Measurements from ENCODE around the gene RAB3D.

Gene RAB3D

GRCh38 chr19:11295180-11295579, 44.3 kb downstream of the RAB3D start:
- DNase-seq: no peak

GRCh38 chr19:11293433-11294389, 45.7 kb downstream of the RAB3D start:
- peak; percentile 81 to 88 for DNase-seq

GRCh38 chr19:11291991-11292390, 47.5 kb downstream of the RAB3D start:
- peak in 1 of 2 donors; percentile 19 for DNase-seq

GRCh38 chr19:11291415-11291814, 48.0 kb downstream of the RAB3D start:
- no peak for DNase-seq

- no peak for DNase-seq
Observed at GRCh38 chr19:11290256-11290655, 49.2 kb downstream of the RAB3D start.

GRCh38 chr19:11288349-11288748, 51.1 kb downstream of the RAB3D start:
- no peak for DNase-seq

GRCh38 chr19:11286312-11286974, 53.0 kb downstream of the RAB3D start:
- DNase-seq: no peak

GRCh38 chr19:11284515-11284914, 54.9 kb downstream of the RAB3D start:
- DNase-seq: no peak

- DNase-seq: no peak
Observed at GRCh38 chr19:11281356-11282049, 58.0 kb downstream of the RAB3D start.

GRCh38 chr19:11279505-11280236, 59.8 kb downstream of the RAB3D start:
- DNase-seq: peak; percentile 53 to 74

- no peak for DNase-seq
Observed at GRCh38 chr19:11278670-11279069, 60.8 kb downstream of the RAB3D start.

- DNase-seq: no peak
Observed at GRCh38 chr19:11274533-11275086, 64.8 kb downstream of the RAB3D start.

GRCh38 chr19:11273989-11274388, 65.5 kb downstream of the RAB3D start:
- no peak for DNase-seq

GRCh38 chr19:11273296-11273695, 66.2 kb downstream of the RAB3D start:
- no peak for DNase-seq
